SK-N-SH treated with all-trans-retinoic acid at 6 μM for 48 hours (cell line): ENCODE measurements around the gene ATRNL1.

Experiments used
- ATAC-seq: fragments of 200-7000 bp; cut with Tn5 transposase; 3 replicates; pipeline ENCODE4 v1.9.1; 2020; ENCODE audit warnings: mild to moderate bottlenecking, moderate library complexity
- ARNTL ChIP-seq: fragments of 450-650 bp; formaldehyde crosslinking; IDR thresholded peaks from 2 replicates; pipeline ENCODE4 v1.5.0; 2020; ENCODE audit warnings: low read depth, mild to moderate bottlenecking, moderate library complexity, borderline replicate concordance
- BACH2 ChIP-seq: fragments of 250-450 bp; sonication (Bioruptor Pico); IDR thresholded peaks from 2 replicates; pipeline ENCODE4 v1.9.0; 2021; ENCODE audit warnings: mild to moderate bottlenecking, borderline replicate concordance
- CSDC2 ChIP-seq: fragments of 250-450 bp; sonication (Bioruptor Pico); IDR thresholded peaks from 2 replicates; pipeline ENCODE4 v1.5.0; 2020; ENCODE audit warnings: mild to moderate bottlenecking, moderate library complexity
- ESRRG ChIP-seq: fragments of 250-450 bp; sonication (Bioruptor Pico); IDR thresholded peaks from 2 replicates; pipeline ENCODE4 v1.6.1; 2021; ENCODE audit warnings: mild to moderate bottlenecking
- GLIS3 ChIP-seq: fragments of 250-450 bp; sonication (Bioruptor Pico); IDR thresholded peaks from 2 replicates; pipeline ENCODE4 v1.5.0; 2020; ENCODE audit warnings: mild to moderate bottlenecking, moderate library complexity
- ISL1 ChIP-seq: fragments of 250-450 bp; sonication (Bioruptor Pico); IDR thresholded peaks from 2 replicates; pipeline ENCODE4 v2.1.2; 2022; ENCODE audit warnings: mild to moderate bottlenecking, moderate library complexity
- PPARA ChIP-seq: fragments of 250-450 bp; sonication (Bioruptor Pico); IDR thresholded peaks from 2 replicates; pipeline ENCODE4 v1.5.0; 2020; ENCODE audit warnings: mild to moderate bottlenecking, borderline replicate concordance
- RARB ChIP-seq: fragments of 250-450 bp; sonication (Bioruptor Pico); IDR thresholded peaks from 2 replicates; pipeline ENCODE4 v1.8.0; 2021; ENCODE audit warnings: mild to moderate bottlenecking, moderate library complexity
- SNAI2 ChIP-seq: fragments of 250-450 bp; sonication (Bioruptor Pico); IDR thresholded peaks from 2 replicates; pipeline ENCODE4 v1.5.0; 2020; ENCODE audit warnings: mild to moderate bottlenecking, moderate library complexity
- TCF4 ChIP-seq: fragments of 250-450 bp; sonication (Bioruptor Pico); IDR thresholded peaks from 2 replicates; pipeline ENCODE4 v1.8.0; 2021; ENCODE audit warnings: mild to moderate bottlenecking, moderate library complexity, borderline replicate concordance
- TOX ChIP-seq: fragments of 250-450 bp; sonication (Bioruptor Pico); IDR thresholded peaks from 2 replicates; pipeline ENCODE4 v1.8.0; 2021; ENCODE audit warnings: mild to moderate bottlenecking, moderate library complexity, borderline replicate concordance
- ZC3H10 ChIP-seq: fragments of 250-450 bp; sonication (Bioruptor Pico); IDR thresholded peaks from 2 replicates; pipeline ENCODE4 v1.5.1; 2021; ENCODE audit warnings: mild to moderate bottlenecking, moderate library complexity
- ZFP3 ChIP-seq: fragments of 250-450 bp; sonication (Bioruptor Pico); IDR thresholded peaks from 2 replicates; pipeline ENCODE4 v1.5.0; 2020; ENCODE audit warnings: mild to moderate bottlenecking, moderate library complexity
- ZFP30 ChIP-seq: fragments of 450-650 bp; formaldehyde crosslinking; IDR thresholded peaks from 2 replicates; pipeline ENCODE4 v1.5.0; 2022; ENCODE audit warnings: mild to moderate bottlenecking, moderate library complexity
- ZNF565 ChIP-seq: fragments of 450-650 bp; formaldehyde crosslinking; conservative IDR thresholded peaks from 2 replicates; pipeline ENCODE4 v1.5.0; 2020; ENCODE audit warnings: low read depth, mild to moderate bottlenecking, moderate library complexity
- ZNF70 ChIP-seq: fragments of 450-650 bp; formaldehyde crosslinking; IDR thresholded peaks from 2 replicates; pipeline ENCODE4 v1.5.0; 2020; ENCODE audit warnings: mild to moderate bottlenecking, moderate library complexity
- ZNF8 ChIP-seq: fragments of 450-650 bp; formaldehyde crosslinking; IDR thresholded peaks from 2 replicates; pipeline ENCODE4 v1.5.0; 2020; ENCODE audit warnings: mild to moderate bottlenecking, moderate library complexity
- TF ChIP-seq, protein P1 (sequence below): fragments of 250-450 bp; sonication (Bioruptor Pico); IDR thresholded peaks from 2 replicates; pipeline ENCODE4 v1.8.0; 2021; ENCODE audit warnings: low read depth, mild to moderate bottlenecking, moderate library complexity, borderline replicate concordance
- TF ChIP-seq, protein P2 (sequence below): fragments of 250-450 bp; sonication (Bioruptor Pico); IDR thresholded peaks from 2 replicates; pipeline ENCODE4 v1.8.0; 2020; ENCODE audit warnings: mild to moderate bottlenecking, moderate library complexity, borderline replicate concordance
- TF ChIP-seq, protein P3 (sequence below): fragments of 250-450 bp; sonication (Bioruptor Pico); IDR thresholded peaks from 2 replicates; pipeline ENCODE4 v1.5.0; 2020; ENCODE audit warnings: mild to moderate bottlenecking, moderate library complexity

Gene ATRNL1

DNA sequence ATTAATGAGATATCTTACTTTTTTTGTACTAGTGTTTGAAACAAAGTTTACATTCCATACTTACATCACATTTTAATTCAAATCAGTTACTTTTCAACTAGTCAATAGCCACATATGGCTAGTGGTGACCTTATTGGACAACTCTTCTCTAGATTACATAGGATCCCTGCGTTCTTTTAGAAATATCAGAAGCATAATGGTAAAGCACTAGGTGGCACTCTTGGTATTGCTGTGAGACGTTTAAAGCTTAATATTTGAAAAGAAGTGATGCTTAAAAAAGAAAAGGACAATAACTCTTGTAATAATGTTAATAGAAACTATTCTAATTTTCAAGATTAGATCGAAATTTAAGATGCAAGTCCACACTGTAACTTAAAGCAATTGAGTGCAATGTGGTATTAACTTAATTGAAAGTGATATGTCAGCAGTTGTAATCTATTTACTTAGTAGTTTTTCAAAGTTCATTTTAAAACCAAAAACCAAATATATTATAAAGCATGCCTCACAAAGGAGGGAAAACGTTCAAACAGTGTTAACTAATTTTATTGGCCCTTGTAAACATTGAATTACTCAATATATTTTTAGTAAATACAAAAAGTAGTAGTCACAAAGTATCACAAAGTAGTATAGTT lies 339.1 kb downstream of the ATRNL1 start:
- ATAC-seq, result 0 out of 3 replicates have a peak, but pooled peaks have one; percentile 26
- TF ChIP-seq, protein P1, sequence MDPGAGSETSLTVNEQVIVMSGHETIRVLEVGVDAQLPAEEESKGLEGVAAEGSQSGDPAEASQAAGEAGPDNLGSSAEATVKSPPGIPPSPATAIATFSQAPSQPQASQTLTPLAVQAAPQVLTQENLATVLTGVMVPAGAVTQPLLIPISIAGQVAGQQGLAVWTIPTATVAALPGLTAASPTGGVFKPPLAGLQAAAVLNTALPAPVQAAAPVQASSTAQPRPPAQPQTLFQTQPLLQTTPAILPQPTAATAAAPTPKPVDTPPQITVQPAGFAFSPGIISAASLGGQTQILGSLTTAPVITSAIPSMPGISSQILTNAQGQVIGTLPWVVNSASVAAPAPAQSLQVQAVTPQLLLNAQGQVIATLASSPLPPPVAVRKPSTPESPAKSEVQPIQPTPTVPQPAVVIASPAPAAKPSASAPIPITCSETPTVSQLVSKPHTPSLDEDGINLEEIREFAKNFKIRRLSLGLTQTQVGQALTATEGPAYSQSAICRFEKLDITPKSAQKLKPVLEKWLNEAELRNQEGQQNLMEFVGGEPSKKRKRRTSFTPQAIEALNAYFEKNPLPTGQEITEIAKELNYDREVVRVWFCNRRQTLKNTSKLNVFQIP (CRISPR knock-in tag), result no peak
- 0 out of 2 replicates have a peak, but pooled peaks have one; percentile 9 for TF ChIP-seq ISL1 (CRISPR knock-in tag)
- TF ChIP-seq, all 23 proteins: peak for 1

DNA sequence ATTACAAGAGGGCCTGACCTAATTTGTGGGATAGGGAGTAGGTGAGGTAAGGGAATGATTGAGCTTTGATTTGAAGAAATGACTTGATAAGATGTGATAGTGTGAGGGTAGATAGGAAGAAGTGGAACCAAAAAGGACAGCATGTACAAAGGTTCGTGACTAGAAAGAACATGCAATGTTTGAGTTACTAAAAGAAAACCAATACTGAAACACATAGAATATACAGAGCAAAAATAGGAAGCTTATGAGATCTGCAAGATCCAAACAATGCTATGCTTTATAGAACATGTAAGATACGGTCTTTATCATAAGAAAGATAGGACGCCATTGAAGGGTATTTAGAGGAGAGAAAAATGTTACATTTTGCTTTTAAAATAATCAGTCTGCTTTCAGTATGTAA lies 343.8 kb downstream of the ATRNL1 start:
- TF ChIP-seq ZNF8 (CRISPR knock-in tag) (no peak), TOX (CRISPR knock-in tag) (no peak), ZFP3 (no peak), GLIS3 (CRISPR knock-in tag) (no peak), ZC3H10 (CRISPR knock-in tag) (no peak), ISL1 (CRISPR knock-in tag) (no peak), ZFP30 (CRISPR knock-in tag) (no peak), ZNF70 (CRISPR knock-in tag) (no peak), SNAI2 (CRISPR knock-in tag) (no peak)
- TF ChIP-seq, protein P1 (CRISPR knock-in tag), result no peak
- TF ChIP-seq, protein P2, sequence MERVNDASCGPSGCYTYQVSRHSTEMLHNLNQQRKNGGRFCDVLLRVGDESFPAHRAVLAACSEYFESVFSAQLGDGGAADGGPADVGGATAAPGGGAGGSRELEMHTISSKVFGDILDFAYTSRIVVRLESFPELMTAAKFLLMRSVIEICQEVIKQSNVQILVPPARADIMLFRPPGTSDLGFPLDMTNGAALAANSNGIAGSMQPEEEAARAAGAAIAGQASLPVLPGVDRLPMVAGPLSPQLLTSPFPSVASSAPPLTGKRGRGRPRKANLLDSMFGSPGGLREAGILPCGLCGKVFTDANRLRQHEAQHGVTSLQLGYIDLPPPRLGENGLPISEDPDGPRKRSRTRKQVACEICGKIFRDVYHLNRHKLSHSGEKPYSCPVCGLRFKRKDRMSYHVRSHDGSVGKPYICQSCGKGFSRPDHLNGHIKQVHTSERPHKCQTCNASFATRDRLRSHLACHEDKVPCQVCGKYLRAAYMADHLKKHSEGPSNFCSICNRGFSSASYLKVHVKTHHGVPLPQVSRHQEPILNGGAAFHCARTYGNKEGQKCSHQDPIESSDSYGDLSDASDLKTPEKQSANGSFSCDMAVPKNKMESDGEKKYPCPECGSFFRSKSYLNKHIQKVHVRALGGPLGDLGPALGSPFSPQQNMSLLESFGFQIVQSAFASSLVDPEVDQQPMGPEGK (CRISPR knock-in tag), result no peak
- no peak for ATAC-seq

DNA sequence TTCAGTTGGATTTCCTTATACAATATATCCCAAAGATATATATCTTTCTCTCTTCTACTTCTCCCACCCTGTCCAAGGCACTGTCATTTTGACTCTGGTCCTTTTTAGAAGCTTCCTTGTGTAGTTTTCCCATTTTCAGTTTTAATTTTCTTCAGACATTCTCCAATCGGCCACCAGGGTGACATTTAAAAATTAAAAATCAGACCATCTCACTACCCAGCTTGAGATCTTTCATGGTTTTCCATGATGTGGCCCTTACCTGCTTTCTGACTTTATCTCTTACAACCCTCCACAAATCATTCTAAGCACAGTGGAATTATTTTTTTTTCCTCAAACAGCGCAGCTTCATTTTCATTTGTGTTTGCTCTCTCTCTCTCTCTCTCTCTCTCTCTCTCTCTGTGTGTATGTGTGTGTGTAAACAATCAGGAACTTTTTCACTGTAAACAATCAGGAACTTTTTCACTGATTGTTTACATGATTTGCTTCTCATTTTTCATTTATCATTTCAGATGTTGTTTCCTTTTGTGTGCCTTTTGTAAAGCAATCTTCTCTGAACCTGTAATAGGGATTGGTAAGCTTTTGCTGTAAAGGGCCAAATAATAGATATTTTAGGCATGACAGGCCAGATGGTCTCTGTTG lies 348.9 kb downstream of the ATRNL1 start:
- ATAC-seq, result no peak
- TF ChIP-seq ZC3H10 (CRISPR knock-in tag), result no peak
- TF ChIP-seq ARNTL, result no peak
- TF ChIP-seq ZNF8 (CRISPR knock-in tag), result no peak
- TF ChIP-seq, protein P1 (CRISPR knock-in tag), result no peak
- TF ChIP-seq TCF4 (CRISPR knock-in tag), result no peak
- TF ChIP-seq GLIS3 (CRISPR knock-in tag), result no peak
- no peak for TF ChIP-seq ZFP3
- TF ChIP-seq BACH2 (CRISPR knock-in tag), result no peak
- TF ChIP-seq, protein P3, sequence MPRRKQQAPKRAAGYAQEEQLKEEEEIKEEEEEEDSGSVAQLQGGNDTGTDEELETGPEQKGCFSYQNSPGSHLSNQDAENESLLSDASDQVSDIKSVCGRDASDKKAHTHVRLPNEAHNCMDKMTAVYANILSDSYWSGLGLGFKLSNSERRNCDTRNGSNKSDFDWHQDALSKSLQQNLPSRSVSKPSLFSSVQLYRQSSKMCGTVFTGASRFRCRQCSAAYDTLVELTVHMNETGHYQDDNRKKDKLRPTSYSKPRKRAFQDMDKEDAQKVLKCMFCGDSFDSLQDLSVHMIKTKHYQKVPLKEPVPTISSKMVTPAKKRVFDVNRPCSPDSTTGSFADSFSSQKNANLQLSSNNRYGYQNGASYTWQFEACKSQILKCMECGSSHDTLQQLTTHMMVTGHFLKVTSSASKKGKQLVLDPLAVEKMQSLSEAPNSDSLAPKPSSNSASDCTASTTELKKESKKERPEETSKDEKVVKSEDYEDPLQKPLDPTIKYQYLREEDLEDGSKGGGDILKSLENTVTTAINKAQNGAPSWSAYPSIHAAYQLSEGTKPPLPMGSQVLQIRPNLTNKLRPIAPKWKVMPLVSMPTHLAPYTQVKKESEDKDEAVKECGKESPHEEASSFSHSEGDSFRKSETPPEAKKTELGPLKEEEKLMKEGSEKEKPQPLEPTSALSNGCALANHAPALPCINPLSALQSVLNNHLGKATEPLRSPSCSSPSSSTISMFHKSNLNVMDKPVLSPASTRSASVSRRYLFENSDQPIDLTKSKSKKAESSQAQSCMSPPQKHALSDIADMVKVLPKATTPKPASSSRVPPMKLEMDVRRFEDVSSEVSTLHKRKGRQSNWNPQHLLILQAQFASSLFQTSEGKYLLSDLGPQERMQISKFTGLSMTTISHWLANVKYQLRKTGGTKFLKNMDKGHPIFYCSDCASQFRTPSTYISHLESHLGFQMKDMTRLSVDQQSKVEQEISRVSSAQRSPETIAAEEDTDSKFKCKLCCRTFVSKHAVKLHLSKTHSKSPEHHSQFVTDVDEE (CRISPR knock-in tag), result no peak
- no peak for TF ChIP-seq ZNF565 (CRISPR knock-in tag)
- TF ChIP-seq ISL1 (CRISPR knock-in tag), result no peak
- TF ChIP-seq RARB (CRISPR knock-in tag), result no peak
- TF ChIP-seq ZNF70 (CRISPR knock-in tag), result no peak
- no peak for TF ChIP-seq ESRRG (CRISPR knock-in tag)
- no peak for TF ChIP-seq PPARA
- no peak for TF ChIP-seq TOX (CRISPR knock-in tag)
- TF ChIP-seq SNAI2 (CRISPR knock-in tag), result no peak
- no peak for TF ChIP-seq CSDC2 (CRISPR knock-in tag)
